M059J (cell line): ENCODE measurements around the gene RNU7-1. TPM values are rescaled to one million over a fixed set of nuclear protein-coding genes. Genes with fewer than 3 reads are reported as not detected.
A peak's percentile ranks its signal among the peaks of the same experiment; 100 is the strongest.

Source experiments
- DNase-seq: peaks from one replicate; pipeline ENCODE4 v3.0.0-alpha.2; 2012; ENCODE audit warnings: low read depth
- total RNA-seq: library from RNA; depleted of rRNA; stranded (reverse); fragments of >200 nt; shearing (Covaris generic); gene quantifications from 2 replicates; pipeline ENCODE4 v1.2.3, GENCODE V29; 2014

The RNU7-1 gene
- total RNA-seq, 1 experiment from 2014 or later: not detected

- peak; percentile 88 for DNase-seq
Measured at GRCh38 chr12:6937481-6938352, 5.9 kb upstream of the RNU7-1 start.

GRCh38 chr12:6938353-6939190 lies 5.0 kb upstream of the RNU7-1 start:
- no peak for DNase-seq

- no peak for DNase-seq
Measured at GRCh38 chr12:6939191-6939540, 4.5 kb upstream of the RNU7-1 start.

- DNase-seq: no peak
Measured at GRCh38 chr12:6941267-6941666, 2.3 kb upstream of the RNU7-1 start.

- DNase-seq: no peak
Measured at GRCh38 chr12:6941782-6942181, 1.8 kb upstream of the RNU7-1 start.

- DNase-seq: peak; percentile 67
Measured at GRCh38 chr12:6942331-6942665, 1.3 kb upstream of the RNU7-1 start.

GRCh38 chr12:6943389-6943721 lies 261 bp upstream of the RNU7-1 start:
- peak; percentile 90 for DNase-seq

GRCh38 chr12:6944381-6945186 lies 968 bp downstream of the RNU7-1 start:
- peak; percentile 89 for DNase-seq

GRCh38 chr12:6945613-6946012 lies 2.0 kb downstream of the RNU7-1 start:
- no peak for DNase-seq

- no peak for DNase-seq
Measured at GRCh38 chr12:6946033-6946919, 2.7 kb downstream of the RNU7-1 start.

GRCh38 chr12:6946920-6947374 lies 3.3 kb downstream of the RNU7-1 start:
- no peak for DNase-seq

GRCh38 chr12:6947615-6948014 lies 4.0 kb downstream of the RNU7-1 start:
- DNase-seq: no peak

- DNase-seq: no peak
Measured at GRCh38 chr12:6948873-6949594, 5.4 kb downstream of the RNU7-1 start.

GRCh38 chr12:6950401-6950801 lies 6.8 kb downstream of the RNU7-1 start:
- DNase-seq: no peak

GRCh38 chr12:6950811-6951540 lies 7.4 kb downstream of the RNU7-1 start, which contains the start of gene PTPN6:
Gene PTPN6, plus strand, starts transcription at chr12:6951356. Its CDS starts 157 bp downstream, at chr12:6951513.
- no peak for DNase-seq

GRCh38 chr12:6951551-6952120 lies 8.0 kb downstream of the RNU7-1 start:
- DNase-seq: no peak

- DNase-seq: no peak
Measured at GRCh38 chr12:6952121-6952862, 8.7 kb downstream of the RNU7-1 start.

GRCh38 chr12:6952863-6953441 lies 9.3 kb downstream of the RNU7-1 start:
- DNase-seq: no peak
